Measurements from ENCODE around the gene RASGRF1.

- TF ChIP-seq CTCF (conservative IDR thresholded peaks at IDR 0.05; ENCODE audit: low read length) (no peak), EZH2phosphoT487 (IDR thresholded peaks at IDR 0.05; ENCODE audit: borderline replicate concordance) (no peak)
Observed at GRCh38 chr15:79065706-79066376, 24.7 kb downstream of the RASGRF1 start.
